ENCODE measurements around the gene DYNC1H1.

- TF ChIP-seq POLR2AphosphoS5 (IDR thresholded peaks at IDR 0.05; ENCODE audit: borderline replicate concordance, low read depth, low read length) (no peak), EZH2 (IDR thresholded peaks at IDR 0.05) (no peak), FOXP2 (optimal IDR thresholded peaks at IDR 0.05; ENCODE audit: control extremely low read depth, extremely low read length, insufficient read depth) (no peak)
Measured at GRCh38 chr14:102090713-102091112, 126.3 kb downstream of the DYNC1H1 start.

Measured in SK-N-MC (cell line).